Endothelial cell of umbilical vein (primary cell): ENCODE measurements around the gene GNAZ. TPM values are rescaled to one million over a fixed set of nuclear protein-coding genes. Genes with fewer than 3 reads are reported as not detected.

Source experiments
- BruUV-seq: library from RNA; stranded (reverse); fragments of 400-500 nt; replicated peaks from 2 replicates; lab custom pipeline; 2021; lab: Mats Ljungman, UMichigan
- CTCF ChIA-PET: fragments of 300-600, 350-600 bp; sonication (Branson Sonifier 250); formaldehyde crosslinking; loops from one replicate; lab custom pipeline; 2021; ENCODE audit warnings: antibody characterized with exemption, inconsistent platforms; lab: Charles Lee
- POLR2A ChIA-PET: fragments of 300-600, 350-600 bp; sonication (Branson Sonifier 250); formaldehyde crosslinking; loops from one replicate; lab custom pipeline; 2021; ENCODE audit warnings: antibody characterized with exemption, inconsistent platforms; lab: Charles Lee
- DNase-seq: peaks from one replicate; pipeline ENCODE4 v3.0.0-alpha.2; 2011; ENCODE audit warnings: low read depth, low spot score
- FAIRE-seq: peaks from 2 replicates; lab custom pipeline; 2011; peaks lifted over from hg19 to GRCh38; lab: Jason Lieb, UNC
- H2AFZ ChIP-seq: 2 replicates; pipeline ENCODE4 v1.6.0; 2012; ENCODE audit warnings: low read depth, low read length, control low read depth, inconsistent platforms
- H3K27ac ChIP-seq: 2 replicates; pipeline ENCODE4 v1.5.1; 2011; ENCODE audit warnings: low read depth, mild to moderate bottlenecking, control low read depth, low read length, moderate library complexity; ENCODE audit not compliant: insufficient read depth
- H3K27me3 ChIP-seq, 2 experiments: 2 replicates each; pipeline versions ENCODE4 v1.6.0 to v1.6.1; 2011; ENCODE audit warnings: low read length in 2 of 2, mixed read lengths in 1 of 2; ENCODE audit not compliant: control insufficient read depth in 2 of 2, insufficient read depth in 2 of 2
- H3K36me3 ChIP-seq, 2 experiments: 2 replicates in 1 of 2; 3 replicates in 1 of 2; pipeline ENCODE4 v1.5.1; 2011; ENCODE audit warnings: low read length in 2 of 2, mild to moderate bottlenecking in 1 of 2, moderate library complexity in 1 of 2; ENCODE audit not compliant: control insufficient read depth in 2 of 2, insufficient read depth in 2 of 2; ENCODE audit errors: extremely low read depth in 1 of 2
- H3K4me1 ChIP-seq: 3 replicates; pipeline ENCODE4 v1.5.1; 2011; ENCODE audit warnings: mild to moderate bottlenecking, low read length; ENCODE audit not compliant: control insufficient read depth, insufficient read depth; ENCODE audit errors: extremely low read depth
- H3K4me2 ChIP-seq: 2 replicates; pipeline ENCODE4 v1.6.1; 2011; ENCODE audit warnings: low read length, control low read depth, mixed read lengths; ENCODE audit not compliant: insufficient read depth
- H3K4me3 ChIP-seq, 3 experiments: fragments of 200-600 bp in 1 of 3; sonication (generic), shearing (Covaris generic) in 1 of 3; replicated peaks in 1 of 3; 2 replicates each; pipeline ENCODE4 v1.5.1; 2011 to 2016; ENCODE audit warnings: control low read depth in 3 of 3, low read length in 3 of 3, mild to moderate bottlenecking in 2 of 3, inconsistent platforms in 1 of 3, low read depth in 1 of 3, moderate library complexity in 1 of 3; ENCODE audit not compliant: insufficient read depth in 1 of 3
- H3K79me2 ChIP-seq: 2 replicates; pipeline ENCODE4 v1.6.0; 2012; ENCODE audit warnings: low read length, inconsistent platforms; ENCODE audit not compliant: control insufficient read depth, insufficient read depth
- H3K9ac ChIP-seq: replicated peaks from 2 replicates; pipeline ENCODE3; 2011; ENCODE audit warnings: low read length, control low read depth; ENCODE audit not compliant: insufficient read depth; ENCODE audit errors: extremely low read depth
- H3K9me1 ChIP-seq: replicated peaks from 3 replicates; pipeline ENCODE4 v1.6.0; 2011; ENCODE audit warnings: mild to moderate bottlenecking, low read length; ENCODE audit not compliant: control insufficient read depth, insufficient read depth; ENCODE audit errors: extremely low read depth
- H3K9me3 ChIP-seq: replicated peaks from 2 replicates; pipeline ENCODE4 v1.5.1; 2012; ENCODE audit warnings: low read length, inconsistent platforms; ENCODE audit not compliant: control insufficient read depth, insufficient read depth
- H4K20me1 ChIP-seq: replicated peaks from 2 replicates; pipeline ENCODE3; 2011; ENCODE audit warnings: mild to moderate bottlenecking, low read length; ENCODE audit not compliant: control insufficient read depth, insufficient read depth; ENCODE audit errors: extremely low read depth
- FOS ChIP-seq: IDR thresholded peaks from 2 replicates; pipeline ENCODE4 v1.6.1; 2011; ENCODE audit warnings: mild to moderate bottlenecking, low read length, moderate library complexity, borderline replicate concordance; ENCODE audit not compliant: insufficient read depth
- MAX ChIP-seq: IDR thresholded peaks from 2 replicates; pipeline ENCODE4 v1.6.1; 2011; ENCODE audit not compliant: insufficient read depth, insufficient read length
- MYC ChIP-seq: IDR thresholded peaks from one replicate; pipeline ENCODE4 v1.6.1; 2011; ENCODE audit warnings: mild to moderate bottlenecking, low read depth, low read length
- dilution Hi-C: fragments of 300-500 bp; cut with MboI; formaldehyde crosslinking; loops from one replicate; pipeline ENCODE4 v1.15.0; 2019; ENCODE audit warnings: low sequenced_read_pairs; ENCODE audit not compliant: extremely low pct_ligation_motif_present
- intact Hi-C: fragments of 100-400 bp; cut with micrococcal nuclease; formaldehyde crosslinking; loops from one replicate; pipeline ENCODE4 v1.10.0; 2022
- polyA plus RNA-seq, 4 experiments: library from polyadenylated mRNA; depleted of rRNA in 3 of 4; stranded (reverse) in 3 of 4; unstranded in 1 of 4; fragments of >200 nt; gene quantifications; 2 replicates each; pipeline versions ENCODE4 v1.2.1 to v1.2.3, GENCODE V29; 2011 to 2012; ENCODE audit warnings: missing spikeins in 1 of 4
- total RNA-seq: library from RNA; stranded (reverse); gene quantifications from 2 replicates; pipeline ENCODE4 v1.2.3, GENCODE V29; 2021
- TF ChIP-seq, protein P1 (sequence below), 2 donors: IDR thresholded peaks; 1 replicate in 1 of 2; 2 replicates in 1 of 2; pipeline ENCODE4 v1.5.1; 2011; ENCODE audit warnings: low read length in 2 of 2, mild to moderate bottlenecking in 2 of 2, moderate library complexity in 2 of 2, control low read depth in 1 of 2, inconsistent platforms in 1 of 2, low read depth in 1 of 2; ENCODE audit not compliant: insufficient read depth in 1 of 2; ENCODE audit errors: extremely low read depth in 1 of 2

GNAZ gene
- total and polyA plus RNA-seq, 2 donors (not counting 3 experiments of a cell fraction or from before 2014, with no cell fraction given), result 0.44 to 0.86 TPM

DNA sequence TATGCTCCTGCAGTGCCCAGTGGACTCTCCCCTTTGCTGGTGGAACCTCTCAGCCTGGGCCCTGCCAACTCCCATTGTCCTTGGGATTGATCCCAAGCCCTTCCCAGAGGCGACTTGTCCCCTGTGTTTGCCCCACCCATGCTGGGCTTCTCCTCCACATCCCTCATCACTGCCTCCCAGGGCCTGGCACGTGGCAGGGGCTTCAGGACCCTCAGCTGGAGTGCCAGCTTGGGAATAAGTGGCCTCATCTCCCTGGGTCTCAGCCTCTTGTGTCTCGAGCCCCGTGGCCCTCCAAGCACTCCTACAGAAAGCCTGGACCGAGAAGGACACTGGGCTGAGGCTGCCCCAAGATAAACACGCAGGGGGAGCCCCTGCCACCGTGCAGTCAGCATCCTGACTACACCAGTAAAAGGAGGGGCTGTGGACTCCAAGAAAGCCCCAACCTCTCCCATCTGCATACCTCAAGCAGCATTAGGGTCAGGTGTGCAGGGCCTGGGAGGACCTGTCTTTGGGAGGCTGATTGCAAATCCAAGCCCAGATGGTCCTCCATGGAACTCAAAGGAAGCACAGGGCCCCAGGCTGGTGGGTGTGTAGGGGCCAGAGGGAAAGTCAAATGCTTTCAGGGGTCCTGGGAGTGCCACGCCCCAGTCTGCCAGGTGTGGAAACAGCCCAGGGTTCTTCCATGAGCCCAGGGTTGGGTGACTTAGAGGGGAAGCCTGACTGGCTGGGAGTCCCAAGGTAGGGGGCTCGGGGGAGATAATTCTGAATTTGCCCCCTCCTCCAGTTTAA, 9.5 kb upstream of the GNAZ start:
- Histone ChIP-seq H3K9me3 (no peaks in the 10 kb centered on the region), H3K79me2 (no peaks in the 10 kb centered on the region), H3K27me3 (peaks cover 3% of the 10 kb centered on the region in 2 experiments), H3K4me2 (no peak overlapping the region), H2AFZ (no peak overlapping the region), H3K9ac (no peak overlapping the region), H4K20me1 (no peaks in the 10 kb centered on the region), H3K4me1 (no peaks in the 10 kb centered on the region), H3K36me3 (no peaks in the 10 kb centered on the region), H3K27ac (no peak overlapping the region), H3K9me1 (no peaks in the 10 kb centered on the region), H3K4me3 (no peak overlapping the region)
- ChIA-PET CTCF (interaction anchor here (0.7 kb wide), 1 partner anchor 9 kb away, joined by 3 read pairs; no protein-coding TSS in a partner anchor), POLR2A (no interaction called here)
- dilution Hi-C loops (no loop called here), intact Hi-C loops (no loop called here)
- TF ChIP-seq MAX, result no peak
- TF ChIP-seq MYC, result no peak
- no peak for TF ChIP-seq FOS
- FAIRE-seq (no peak), DNase-seq (no peak)
- BruUV-seq, result no TSS peak

- Histone ChIP-seq H3K4me1 (no peaks in the 10 kb centered on the region), H2AFZ (no peak overlapping the region), H3K4me3 (no peak overlapping the region), H3K79me2 (no peaks in the 10 kb centered on the region), H3K9me3 (no peaks in the 10 kb centered on the region), H3K9ac (no peak overlapping the region), H3K36me3 (no peaks in the 10 kb centered on the region), H3K9me1 (no peaks in the 10 kb centered on the region), H3K27me3 (peaks cover 0 to 2% of the 10 kb centered on the region in 2 experiments), H4K20me1 (no peaks in the 10 kb centered on the region), H3K27ac (no peak overlapping the region), H3K4me2 (no peak overlapping the region)
- no TSS peak for BruUV-seq
- ChIA-PET CTCF (interaction anchor here (1.1 kb wide), 1 partner anchor 102 kb away, joined by 3 read pairs; no protein-coding TSS in a partner anchor), POLR2A (no interaction called here)
- TF ChIP-seq, protein P1, sequence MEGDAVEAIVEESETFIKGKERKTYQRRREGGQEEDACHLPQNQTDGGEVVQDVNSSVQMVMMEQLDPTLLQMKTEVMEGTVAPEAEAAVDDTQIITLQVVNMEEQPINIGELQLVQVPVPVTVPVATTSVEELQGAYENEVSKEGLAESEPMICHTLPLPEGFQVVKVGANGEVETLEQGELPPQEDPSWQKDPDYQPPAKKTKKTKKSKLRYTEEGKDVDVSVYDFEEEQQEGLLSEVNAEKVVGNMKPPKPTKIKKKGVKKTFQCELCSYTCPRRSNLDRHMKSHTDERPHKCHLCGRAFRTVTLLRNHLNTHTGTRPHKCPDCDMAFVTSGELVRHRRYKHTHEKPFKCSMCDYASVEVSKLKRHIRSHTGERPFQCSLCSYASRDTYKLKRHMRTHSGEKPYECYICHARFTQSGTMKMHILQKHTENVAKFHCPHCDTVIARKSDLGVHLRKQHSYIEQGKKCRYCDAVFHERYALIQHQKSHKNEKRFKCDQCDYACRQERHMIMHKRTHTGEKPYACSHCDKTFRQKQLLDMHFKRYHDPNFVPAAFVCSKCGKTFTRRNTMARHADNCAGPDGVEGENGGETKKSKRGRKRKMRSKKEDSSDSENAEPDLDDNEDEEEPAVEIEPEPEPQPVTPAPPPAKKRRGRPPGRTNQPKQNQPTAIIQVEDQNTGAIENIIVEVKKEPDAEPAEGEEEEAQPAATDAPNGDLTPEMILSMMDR (IDR thresholded peaks at IDR 0.05; ENCODE audit: extremely low read depth in 1 of 2, insufficient read depth in 1 of 2, low read depth in 1 of 2, low read length in 2 of 2), result no peak
- no peak for DNase-seq
- intact Hi-C loops (no loop called here), dilution Hi-C loops (no loop called here)
- FAIRE-seq, result no peak
Measured at GRCh38 chr22:23061471-23062280, 8.6 kb upstream of the GNAZ start.
